OCI-LY1 (cell line): ENCODE measurements around the gene P3H1.

Experiments
- H2AFZ ChIP-seq: fragments of 200-600 bp; sonication (generic), shearing (Covaris generic); 2 replicates; pipeline ENCODE4 v1.6.0; 2014; ENCODE audit warnings: antibody characterized with exemption, mild to moderate bottlenecking, low read length
- H3F3A ChIP-seq: fragments of 200-600 bp; sonication (generic), shearing (Covaris generic); 2 replicates; pipeline ENCODE4 v1.6.0; 2014; ENCODE audit warnings: mild to moderate bottlenecking, antibody characterized with exemption, low read length, moderate library complexity; ENCODE audit not compliant: insufficient read depth
- H3K27ac ChIP-seq: fragments of 200-600 bp; sonication (generic); 2 replicates; pipeline ENCODE4 v1.5.1; 2014; ENCODE audit warnings: low read length, mixed run types, mild to moderate bottlenecking, low read depth; ENCODE audit not compliant: poor library complexity, severe bottlenecking
- H3K27me3 ChIP-seq: fragments of 200-600 bp; sonication (generic); 2 replicates; pipeline ENCODE4 v1.6.0; 2014; ENCODE audit warnings: antibody characterized with exemption, mild to moderate bottlenecking, low read length, moderate library complexity; ENCODE audit not compliant: insufficient read depth
- H3K36me3 ChIP-seq: fragments of 200-600 bp; sonication (generic); 2 replicates; pipeline ENCODE4 v1.6.1; 2014; ENCODE audit warnings: mild to moderate bottlenecking, antibody characterized with exemption, low read length, moderate library complexity, mixed read lengths; ENCODE audit not compliant: insufficient read depth
- H3K4me1 ChIP-seq: fragments of 200-600 bp; sonication (generic); 2 replicates; pipeline ENCODE4 v1.5.1; 2014; ENCODE audit warnings: mild to moderate bottlenecking, low read length, moderate library complexity; ENCODE audit not compliant: insufficient read depth, severe bottlenecking
- H3K4me2 ChIP-seq: fragments of 200-600 bp; sonication (generic), shearing (Covaris generic); 2 replicates; pipeline ENCODE4 v1.6.1; 2014; ENCODE audit warnings: low read length
- H3K4me3 ChIP-seq: fragments of 200-600 bp; sonication (generic); 2 replicates; pipeline ENCODE4 v1.5.1; 2014; ENCODE audit warnings: low read length, low read depth, mild to moderate bottlenecking, mixed read lengths; ENCODE audit not compliant: poor library complexity, severe bottlenecking
- H3K79me2 ChIP-seq: fragments of 200-600 bp; shearing (Covaris generic); 2 replicates; pipeline ENCODE4 v1.6.1; 2016; ENCODE audit warnings: mixed run types, low read length, mixed read lengths; ENCODE audit not compliant: insufficient read depth
- H3K9ac ChIP-seq: fragments of 200-600 bp; sonication (generic), shearing (Covaris generic); 2 replicates; pipeline ENCODE4 v1.6.1; 2014; ENCODE audit warnings: mild to moderate bottlenecking, low read length, mixed read lengths
- H3K9me2 ChIP-seq: fragments of 200-600 bp; sonication (generic), shearing (Covaris generic); 2 replicates; pipeline ENCODE4 v1.6.1; 2014; ENCODE audit warnings: low read depth, mild to moderate bottlenecking, low read length, mixed read lengths
- H3K9me3 ChIP-seq: fragments of 200-600 bp; shearing (Covaris generic); 2 replicates; pipeline ENCODE4 v1.6.1; 2014; ENCODE audit warnings: low read length, mixed read lengths
- H4K20me1 ChIP-seq: fragments of 200-600 bp; sonication (generic), shearing (Covaris generic); 2 replicates; pipeline ENCODE4 v1.6.0; 2016; ENCODE audit warnings: mild to moderate bottlenecking, low read length; ENCODE audit not compliant: insufficient read depth
- EZH2 ChIP-seq: fragments of 200-600 bp; sonication (generic), shearing (Covaris generic); IDR thresholded peaks from 2 replicates; pipeline ENCODE4 v1.8.0; 2017; ENCODE audit warnings: borderline replicate concordance, mixed run types, mild to moderate bottlenecking, antibody characterized with exemption, low read length, moderate library complexity, mixed read lengths
- TF ChIP-seq, protein P1 (sequence below): fragments of 200-600 bp; sonication (generic), shearing (Covaris generic); IDR thresholded peaks from 2 replicates; pipeline ENCODE4 v1.5.1; 2017; ENCODE audit warnings: mild to moderate bottlenecking, antibody characterized with exemption, low read length, moderate library complexity, mixed read lengths

The P3H1 gene

GRCh38 chr1:42744148-42744413 is 22.7 kb downstream of the P3H1 start:
- no peaks in the 10 kb centered on the region for H3K4me1 ChIP-seq
- no peak overlapping the region for H3K4me3 ChIP-seq
- no peaks in the 10 kb centered on the region for H3K79me2 ChIP-seq
- no peak overlapping the region for H3K4me2 ChIP-seq
- H3K9ac ChIP-seq: no peak overlapping the region
- no peaks in the 10 kb centered on the region for H3K9me2 ChIP-seq
- no peak overlapping the region for H3K27ac ChIP-seq
- TF ChIP-seq, protein P1, sequence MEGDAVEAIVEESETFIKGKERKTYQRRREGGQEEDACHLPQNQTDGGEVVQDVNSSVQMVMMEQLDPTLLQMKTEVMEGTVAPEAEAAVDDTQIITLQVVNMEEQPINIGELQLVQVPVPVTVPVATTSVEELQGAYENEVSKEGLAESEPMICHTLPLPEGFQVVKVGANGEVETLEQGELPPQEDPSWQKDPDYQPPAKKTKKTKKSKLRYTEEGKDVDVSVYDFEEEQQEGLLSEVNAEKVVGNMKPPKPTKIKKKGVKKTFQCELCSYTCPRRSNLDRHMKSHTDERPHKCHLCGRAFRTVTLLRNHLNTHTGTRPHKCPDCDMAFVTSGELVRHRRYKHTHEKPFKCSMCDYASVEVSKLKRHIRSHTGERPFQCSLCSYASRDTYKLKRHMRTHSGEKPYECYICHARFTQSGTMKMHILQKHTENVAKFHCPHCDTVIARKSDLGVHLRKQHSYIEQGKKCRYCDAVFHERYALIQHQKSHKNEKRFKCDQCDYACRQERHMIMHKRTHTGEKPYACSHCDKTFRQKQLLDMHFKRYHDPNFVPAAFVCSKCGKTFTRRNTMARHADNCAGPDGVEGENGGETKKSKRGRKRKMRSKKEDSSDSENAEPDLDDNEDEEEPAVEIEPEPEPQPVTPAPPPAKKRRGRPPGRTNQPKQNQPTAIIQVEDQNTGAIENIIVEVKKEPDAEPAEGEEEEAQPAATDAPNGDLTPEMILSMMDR: no peak
- no peak for TF ChIP-seq EZH2
- H4K20me1 ChIP-seq: no peaks in the 10 kb centered on the region
- no peaks in the 10 kb centered on the region for H3K9me3 ChIP-seq
- H3K27me3 ChIP-seq: no peaks in the 10 kb centered on the region
- no peak overlapping the region for H2AFZ ChIP-seq
- H3K36me3 ChIP-seq: peaks cover 15% of the 10 kb centered on the region
- no peaks in the 10 kb centered on the region for H3F3A ChIP-seq

- no peaks in the 10 kb centered on the region for H4K20me1 ChIP-seq
- H3F3A ChIP-seq: no peaks in the 10 kb centered on the region
- no peak overlapping the region for H2AFZ ChIP-seq
- TF ChIP-seq, protein P1: no peak
- TF ChIP-seq EZH2: no peak
- no peak overlapping the region for H3K4me3 ChIP-seq
- peaks cover 15% of the 10 kb centered on the region for H3K36me3 ChIP-seq
- H3K4me2 ChIP-seq: no peak overlapping the region
- no peaks in the 10 kb centered on the region for H3K9me2 ChIP-seq
- H3K9ac ChIP-seq: no peak overlapping the region
- H3K4me1 ChIP-seq: no peaks in the 10 kb centered on the region
- no peaks in the 10 kb centered on the region for H3K27me3 ChIP-seq
- no peaks in the 10 kb centered on the region for H3K9me3 ChIP-seq
- H3K27ac ChIP-seq: no peak overlapping the region
- no peaks in the 10 kb centered on the region for H3K79me2 ChIP-seq
Measured at GRCh38 chr1:42743317-42744147, 23.3 kb downstream of the P3H1 start.

DNA sequence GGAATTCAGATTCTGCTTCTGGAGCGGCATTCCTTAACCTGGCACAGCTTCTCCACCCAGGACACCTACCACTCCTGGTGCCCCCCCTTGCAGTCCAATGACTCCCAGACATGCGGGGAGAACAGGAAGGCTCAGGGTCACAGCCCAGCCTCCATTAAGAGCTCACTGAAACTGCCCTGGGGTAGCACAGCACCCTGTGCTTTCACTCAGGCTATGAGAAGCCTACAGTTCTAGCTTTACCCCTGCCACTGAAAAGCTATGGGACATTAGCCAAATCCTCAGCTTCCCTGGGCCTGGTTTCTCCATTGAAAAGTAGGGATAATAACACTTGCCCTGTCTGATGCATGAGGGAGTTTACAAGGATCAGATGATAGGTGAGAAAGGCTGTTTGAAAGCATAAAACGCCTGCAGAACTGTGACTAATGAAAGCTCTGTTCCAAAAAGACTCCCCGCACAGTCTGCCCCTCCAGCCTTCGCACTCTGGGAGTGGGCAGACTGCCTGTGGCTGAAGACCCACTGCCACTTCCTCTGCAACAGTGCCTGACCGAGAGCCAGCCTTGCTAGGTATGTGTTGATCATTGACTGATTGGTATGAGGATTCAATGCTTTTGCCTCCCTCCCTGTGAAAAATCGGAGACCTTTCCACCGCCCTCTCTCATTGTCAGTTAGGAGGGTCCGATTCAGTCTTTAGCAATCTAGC is 24.1 kb downstream of the P3H1 start:
- Histone ChIP-seq H3K27ac (no peak overlapping the region), H3F3A (no peaks in the 10 kb centered on the region), H4K20me1 (no peaks in the 10 kb centered on the region), H3K9me2 (no peaks in the 10 kb centered on the region), H3K9ac (no peak overlapping the region), H3K27me3 (no peaks in the 10 kb centered on the region), H3K36me3 (peaks cover 15% of the 10 kb centered on the region), H3K4me2 (no peak overlapping the region), H3K4me1 (no peaks in the 10 kb centered on the region), H3K9me3 (no peaks in the 10 kb centered on the region), H3K79me2 (no peaks in the 10 kb centered on the region), H3K4me3 (no peak overlapping the region), H2AFZ (no peak overlapping the region)
- TF ChIP-seq EZH2: no peak
- TF ChIP-seq, protein P1: no peak
